IMR-90 (cell line): ENCODE measurements around the gene C19orf25. TPM values are rescaled to one million over a fixed set of nuclear protein-coding genes. Genes with fewer than 3 reads are reported as not detected.
"Not testable (repeated sequence)": the region's sequence is repeated elsewhere in the genome, so short reads cannot be mapped to it uniquely, and the experiment has no call there.

Experiments used
- ATAC-seq: fragments of 200-7000 bp; cut with Tn5 transposase; 2 replicates; pipeline ENCODE4 v1.9.1; 2020; ENCODE audit warnings: low read depth, mild to moderate bottlenecking, moderate library complexity
- BruUV-seq: library from RNA; stranded (reverse); fragments of 400-500 nt; replicated peaks from 2 replicates; lab custom pipeline; 2021; lab: Mats Ljungman, UMichigan
- CTCF ChIA-PET: fragments of 300-600 bp; formaldehyde crosslinking; extraction: SDS; loops from one replicate; lab custom pipeline; 2021; ENCODE audit warnings: antibody characterized with exemption; lab: Yijun Ruan, JAX
- POLR2A ChIA-PET: fragments of 300-600 bp; sonication (Branson Sonifier 250); formaldehyde crosslinking; loops from one replicate; lab custom pipeline; 2022; ENCODE audit warnings: antibody characterized with exemption; ENCODE audit not compliant: unreplicated experiment; lab: Charles Lee
- DNase-seq: peaks from one replicate; pipeline ENCODE4 v3.0.0; 2013
- H2AFZ ChIP-seq: replicated peaks from 2 replicates; pipeline ENCODE3; 2013; ENCODE audit warnings: low read length, mild to moderate bottlenecking; ENCODE audit not compliant: poor library complexity
- H2AK5ac ChIP-seq: 2 replicates; pipeline ENCODE4 v1.6.1; 2013; ENCODE audit warnings: low read depth, low read length, inconsistent platforms
- H2AK9ac ChIP-seq: replicated peaks from 2 replicates; pipeline ENCODE3; 2013; ENCODE audit warnings: mild to moderate bottlenecking, low read depth, low read length, moderate library complexity; ENCODE audit not compliant: poor library complexity
- H2BK120ac ChIP-seq: 2 replicates; pipeline ENCODE4 v1.6.1; 2013; ENCODE audit warnings: low read depth, low read length, inconsistent platforms
- H2BK15ac ChIP-seq: 3 replicates; pipeline ENCODE4 v1.6.1; 2013; ENCODE audit warnings: low read depth, low read length, inconsistent platforms
- H2BK20ac ChIP-seq: 2 replicates; pipeline ENCODE4 v1.6.1; 2013; ENCODE audit warnings: low read depth, mild to moderate bottlenecking, inconsistent platforms, low read length, moderate library complexity
- H2BK5ac ChIP-seq: 2 replicates; pipeline ENCODE4 v1.6.1; 2013; ENCODE audit warnings: mild to moderate bottlenecking, low read depth, low read length, inconsistent platforms; ENCODE audit not compliant: poor library complexity, severe bottlenecking
- H3K14ac ChIP-seq: replicated peaks from 2 replicates; pipeline ENCODE4 v1.6.1; 2013; ENCODE audit warnings: low read depth, low read length, inconsistent platforms
- H3K18ac ChIP-seq: 2 replicates; pipeline ENCODE4 v1.6.1; 2013; ENCODE audit warnings: low read depth, low read length, control low read depth
- H3K23ac ChIP-seq: 2 replicates; pipeline ENCODE4 v1.6.1; 2013; ENCODE audit warnings: low read depth, low read length, inconsistent platforms
- H3K27ac ChIP-seq: 2 replicates; pipeline ENCODE4 v1.5.1; 2013; ENCODE audit warnings: mild to moderate bottlenecking, control low read depth, low read length; ENCODE audit not compliant: insufficient read depth
- H3K27me3 ChIP-seq: 2 replicates; pipeline ENCODE4 v1.6.1; 2013; ENCODE audit warnings: low read length; ENCODE audit not compliant: control insufficient read depth, insufficient read depth
- H3K36me3 ChIP-seq: 2 replicates; pipeline ENCODE4 v1.6.1; 2013; ENCODE audit warnings: low read length, mixed read lengths; ENCODE audit not compliant: control insufficient read depth, insufficient read depth
- H3K4ac ChIP-seq: 2 replicates; pipeline ENCODE4 v1.6.1; 2013; ENCODE audit warnings: low read depth, low read length, inconsistent platforms
- H3K4me1 ChIP-seq: 2 replicates; pipeline ENCODE4 v1.6.1; 2013; ENCODE audit warnings: low read length, mixed read lengths; ENCODE audit not compliant: control insufficient read depth, insufficient read depth
- H3K4me2 ChIP-seq: 2 replicates; pipeline ENCODE4 v1.6.1; 2013; ENCODE audit warnings: low read depth, mild to moderate bottlenecking, control low read depth, low read length, moderate library complexity
- H3K4me3 ChIP-seq: 2 replicates; pipeline ENCODE4 v1.5.1; 2013; ENCODE audit warnings: low read depth, mild to moderate bottlenecking, control low read depth, low read length, moderate library complexity; ENCODE audit not compliant: insufficient read depth
- H3K56ac ChIP-seq: 2 replicates; pipeline ENCODE4 v1.6.1; 2013; ENCODE audit warnings: low read length, inconsistent platforms; ENCODE audit not compliant: insufficient read depth; ENCODE audit errors: extremely low read depth
- H3K79me1 ChIP-seq, 2 experiments: 2 replicates each; pipeline ENCODE4 v1.6.1; 2013; ENCODE audit warnings: low read length in 2 of 2, inconsistent platforms in 1 of 2, low read depth in 1 of 2
- H3K9ac ChIP-seq: 2 replicates; pipeline ENCODE4 v1.6.1; 2013; ENCODE audit warnings: low read depth, low read length, control low read depth
- H3K9me1 ChIP-seq: 2 replicates; pipeline ENCODE4 v1.6.1; 2013; ENCODE audit warnings: low read length, inconsistent platforms; ENCODE audit not compliant: insufficient read depth
- H3K9me3 ChIP-seq: 2 replicates; pipeline ENCODE4 v1.6.1; 2013; ENCODE audit warnings: low read length; ENCODE audit not compliant: control insufficient read depth, insufficient read depth
- H4K20me1 ChIP-seq: 2 replicates; pipeline ENCODE4 v1.6.1; 2013; ENCODE audit warnings: low read length, inconsistent platforms; ENCODE audit not compliant: insufficient read depth
- H4K5ac ChIP-seq: 2 replicates; pipeline ENCODE4 v1.6.1; 2013; ENCODE audit warnings: mild to moderate bottlenecking, low read depth, low read length, control low read depth
- H4K8ac ChIP-seq, 2 experiments: 2 replicates each; pipeline ENCODE4 v1.6.1; 2013; ENCODE audit warnings: low read depth in 2 of 2, low read length in 2 of 2, control low read depth in 1 of 2, inconsistent platforms in 1 of 2
- H4K91ac ChIP-seq: 2 replicates; pipeline ENCODE4 v1.6.1; 2013; ENCODE audit warnings: low read depth, low read length, inconsistent platforms; ENCODE audit not compliant: insufficient read depth
- CEBPB ChIP-seq: IDR thresholded peaks from 2 replicates; pipeline ENCODE4 v1.6.1; 2012; ENCODE audit warnings: low read depth, low read length, improper control_type of control experiment
- CTCF ChIP-seq: conservative IDR thresholded peaks from 2 replicates; pipeline ENCODE4 v1.5.1; 2012; ENCODE audit warnings: mild to moderate bottlenecking, low read depth, low read length, improper control_type of control experiment
- MAZ ChIP-seq: IDR thresholded peaks from 2 replicates; pipeline ENCODE4 v1.6.1; 2012; ENCODE audit warnings: low read depth, mild to moderate bottlenecking, low read length, improper control_type of control experiment, moderate library complexity, borderline replicate concordance
- NFE2L2 ChIP-seq: fragments of 150-350 bp; IDR thresholded peaks from 2 replicates; pipeline ENCODE4 v1.6.1; 2016; ENCODE audit warnings: low read depth, mild to moderate bottlenecking, low read length
- RFX5 ChIP-seq: IDR thresholded peaks from 2 replicates; pipeline ENCODE4 v1.8.0; 2012; ENCODE audit warnings: low read depth, mild to moderate bottlenecking, low read length, moderate library complexity
- WGBS, 2 experiments: methylation state at CpG; one replicate each; pipeline versions ENCODE4 v1.1.5 to v1.1.7; 2013; ENCODE audit warnings: missing lambda C conversion rate in 2 of 2; ENCODE audit not compliant: insufficient read length in 1 of 2; ENCODE audit errors: extremely low coverage in 2 of 2; 5-methylcytosine and 5-hydroxymethylcytosine counted together
- dilution Hi-C: fragments of 300-500 bp; cut with HindIII; formaldehyde crosslinking; loops from one replicate; pipeline ENCODE4 v1.14.3; 2018; ENCODE audit warnings: low sequenced_read_pairs; ENCODE audit not compliant: unreplicated experiment
- in situ Hi-C: fragments of 300-500 bp; cut with MboI; formaldehyde crosslinking; loops from 3 replicates; pipeline ENCODE4 v1.14.3; 2019; ENCODE audit warnings: low sequenced_read_pairs, inconsistent platforms, mixed read lengths
- intact Hi-C: fragments of 100-400 bp; cut with micrococcal nuclease; formaldehyde crosslinking; loops from 2 replicates; pipeline ENCODE4 v1.10.0; 2022
- polyA plus RNA-seq, 3 experiments: library from polyadenylated mRNA; depleted of rRNA; stranded (reverse); fragments of >200 nt; gene quantifications; 2 replicates each; pipeline ENCODE4 v1.2.3, GENCODE V29; 2012; ENCODE audit warnings: low replicate concordance in 1 of 3
- total RNA-seq: library from RNA; depleted of rRNA; stranded (reverse); fragments of >200 nt; gene quantifications from 2 replicates; pipeline ENCODE4 v1.2.3, GENCODE V29; 2012

C19orf25 gene
- total and polyA plus RNA-seq, 2 of the 4 experiments (the other 2 are of a cell fraction) = 10.4 to 34.9 TPM

- H3K36me3 ChIP-seq = peaks cover 8% of the 10 kb centered on the region
- no peaks in the 10 kb centered on the region; the same call in 1 of the 2 replicates for H4K20me1 ChIP-seq
- no peak overlapping the region for H4K8ac ChIP-seq
- H4K91ac ChIP-seq = no peak overlapping the region
- DNase-seq (no peak), ATAC-seq (no peak)
- no peak overlapping the region for H2AK9ac ChIP-seq
- H2BK5ac ChIP-seq = no peak overlapping the region
- WGBS, 2 experiments = no CpG with 5 or more reads among the region's 9 CpGs
- H2AK5ac ChIP-seq = no peak overlapping the region
- no peaks in the 10 kb centered on the region for H3K79me1 ChIP-seq
- H3K23ac ChIP-seq = no peak overlapping the region
- in situ Hi-C loops = no loop called here
- H3K4me1 ChIP-seq = peaks cover 3% of the 10 kb centered on the region
- intact Hi-C loops = no loop called here
- no TSS peak for BruUV-seq
- H2BK20ac ChIP-seq = no peak overlapping the region
- no peak overlapping the region for H3K56ac ChIP-seq
- H3K4ac ChIP-seq = no peak overlapping the region
- no peak overlapping the region for H3K27ac ChIP-seq
- H2AFZ ChIP-seq = no peak overlapping the region
- no peak overlapping the region for H2BK120ac ChIP-seq
- H3K4me2 ChIP-seq = no peak overlapping the region
- dilution Hi-C loops = no loop called here
- H3K9me1 ChIP-seq = no peaks in the 10 kb centered on the region
- no peak overlapping the region for H4K5ac ChIP-seq
- TF ChIP-seq RFX5 (no peak), CEBPB (no peak), NFE2L2 (no peak), MAZ (no peak), CTCF (no peak)
- POLR2A ChIA-PET = no interaction called here
- no peak overlapping the region for H3K4me3 ChIP-seq
- peaks cover 10% of the 10 kb centered on the region; the same call in 1 of the 2 replicates for H3K27me3 ChIP-seq
- H2BK15ac ChIP-seq = no peak overlapping the region
- no peak overlapping the region for H3K14ac ChIP-seq
- CTCF ChIA-PET = no interaction called here
- no peak overlapping the region for H3K9ac ChIP-seq
- no peaks in the 10 kb centered on the region for H3K9me3 ChIP-seq
- no peak overlapping the region for H3K18ac ChIP-seq
Observed at GRCh38 chr19:1501200-1501595, 22.2 kb upstream of the C19orf25 start.

- H4K5ac ChIP-seq, CTCF ChIA-PET, H3K4me1 ChIP-seq, H4K8ac ChIP-seq, H3K9me3 ChIP-seq, H3K4me2 ChIP-seq, H3K36me3 ChIP-seq, POLR2A ChIA-PET, H2BK20ac ChIP-seq, H2BK120ac ChIP-seq, H3K27me3 ChIP-seq, H3K27ac ChIP-seq, H2AFZ ChIP-seq, H4K20me1 ChIP-seq, DNase-seq, H3K18ac ChIP-seq, H3K4ac ChIP-seq, H3K23ac ChIP-seq, H2BK5ac ChIP-seq, H2AK5ac ChIP-seq, H3K9ac ChIP-seq, H3K4me3 ChIP-seq, H3K79me1 ChIP-seq, BruUV-seq, dilution Hi-C loops, H2AK9ac ChIP-seq, H2BK15ac ChIP-seq, H3K56ac ChIP-seq, ATAC-seq, H3K14ac ChIP-seq, H3K9me1 ChIP-seq, in situ Hi-C loops, intact Hi-C loops, H4K91ac ChIP-seq: not testable (repeated sequence)
- no CpG with 5 or more reads among the region's 34 CpGs for WGBS, 2 experiments
Observed at GRCh38 chr19:1499231-1499630, 20.2 kb upstream of the C19orf25 start.
